BLaER1 (cell line): ENCODE data around the gene PCBD1.

ENCODE experiments used
- H3K27ac ChIP-seq: shearing (Covaris generic); formaldehyde crosslinking; 2 replicates; pipeline ENCODE4 v1.8.1; 2022
- H3K27me3 ChIP-seq: shearing (Covaris generic); formaldehyde crosslinking; 2 replicates; pipeline ENCODE4 v1.8.1; 2022
- H3K36me3 ChIP-seq: shearing (Covaris generic); formaldehyde crosslinking; 2 replicates; pipeline ENCODE4 v1.8.1; 2022
- H3K4me1 ChIP-seq: shearing (Covaris generic); formaldehyde crosslinking; 2 replicates; pipeline ENCODE4 v1.8.1; 2022
- H3K4me2 ChIP-seq: shearing (Covaris generic); formaldehyde crosslinking; 2 replicates; pipeline ENCODE4 v1.8.1; 2022
- H3K4me3 ChIP-seq: shearing (Covaris generic); formaldehyde crosslinking; 2 replicates; pipeline ENCODE4 v1.8.1; 2022
- H3K9ac ChIP-seq: shearing (Covaris generic); formaldehyde crosslinking; 2 replicates; pipeline ENCODE4 v1.8.1; 2022
- H3K9me3 ChIP-seq: shearing (Covaris generic); formaldehyde crosslinking; 2 replicates; pipeline ENCODE4 v1.8.1; 2022
- H4K20me1 ChIP-seq: shearing (Covaris generic); formaldehyde crosslinking; 2 replicates; pipeline ENCODE4 v1.8.1; 2022
- Cebpa-rat ChIP-seq: shearing (Covaris generic); IDR thresholded peaks from 2 replicates; pipeline ENCODE4 v1.8.1; 2022

The PCBD1 gene

GRCh38 chr10:70887804-70888800 is at the start of gene PCBD1:
PCBD1 (minus strand) TSS chr10:70888565; CDS start chr10:70888533, 32 bp downstream.
- Histone ChIP-seq H4K20me1 (no peaks in the 10 kb centered on the region), H3K27ac (peak within 1 kb of the TSS; percentile 89), H3K9me3 (no peaks in the 10 kb centered on the region), H3K4me2 (peak within 1 kb of the TSS; percentile 89), H3K36me3 (peaks cover 27% of the 10 kb centered on the region), H3K4me1 (peaks cover 37% of the 10 kb centered on the region), H3K27me3 (no peaks in the 10 kb centered on the region), H3K9ac (peak within 1 kb of the TSS; percentile 91), H3K4me3 (peak within 1 kb of the TSS; percentile 89)
- TF ChIP-seq Cebpa-rat, result no peak

GRCh38 chr10:70937661-70938060 is 49.3 kb upstream of the PCBD1 start:
- no peak for TF ChIP-seq Cebpa-rat
- no peaks in the 10 kb centered on the region for H3K9me3 ChIP-seq
- peaks cover 39% of the 10 kb centered on the region for H3K4me1 ChIP-seq
- no peak overlapping the region for H3K4me2 ChIP-seq
- H3K27me3 ChIP-seq, result no peaks in the 10 kb centered on the region
- H3K36me3 ChIP-seq, result no peaks in the 10 kb centered on the region
- H3K27ac ChIP-seq, result no peak overlapping the region
- H3K9ac ChIP-seq, result no peak overlapping the region
- H3K4me3 ChIP-seq, result no peak overlapping the region
- no peaks in the 10 kb centered on the region for H4K20me1 ChIP-seq

- no peak overlapping the region for H3K4me3 ChIP-seq
- H3K9me3 ChIP-seq, result no peaks in the 10 kb centered on the region
- no peaks in the 10 kb centered on the region for H4K20me1 ChIP-seq
- H3K9ac ChIP-seq, result no peak overlapping the region
- TF ChIP-seq Cebpa-rat, result no peak
- no peaks in the 10 kb centered on the region for H3K27me3 ChIP-seq
- peaks cover 36% of the 10 kb centered on the region for H3K4me1 ChIP-seq
- H3K27ac ChIP-seq, result 0 out of 2 replicates have a peak overlapping the region, but pooled peaks have one; percentile 31
- H3K36me3 ChIP-seq, result no peaks in the 10 kb centered on the region
- peak overlapping the region; percentile 65 for H3K4me2 ChIP-seq
Measured at GRCh38 chr10:70936111-70936510, 47.7 kb upstream of the PCBD1 start.

GRCh38 chr10:70935631-70936030 is 47.3 kb upstream of the PCBD1 start:
- H3K36me3 ChIP-seq, result no peaks in the 10 kb centered on the region
- no peaks in the 10 kb centered on the region for H3K27me3 ChIP-seq
- no peaks in the 10 kb centered on the region for H3K9me3 ChIP-seq
- TF ChIP-seq Cebpa-rat, result no peak
- H3K9ac ChIP-seq, result no peak overlapping the region
- H3K4me2 ChIP-seq, result peak overlapping the region; percentile 65
- no peak overlapping the region for H3K4me3 ChIP-seq
- H4K20me1 ChIP-seq, result no peaks in the 10 kb centered on the region
- 0 out of 2 replicates have a peak overlapping the region, but pooled peaks have one; percentile 31 for H3K27ac ChIP-seq
- peaks cover 34% of the 10 kb centered on the region for H3K4me1 ChIP-seq

- H3K9me3 ChIP-seq, result no peaks in the 10 kb centered on the region
- no peaks in the 10 kb centered on the region for H3K36me3 ChIP-seq
- peaks cover 34% of the 10 kb centered on the region for H3K4me1 ChIP-seq
- H4K20me1 ChIP-seq, result no peaks in the 10 kb centered on the region
- no peak overlapping the region for H3K9ac ChIP-seq
- H3K27ac ChIP-seq, result no peak overlapping the region
- peak overlapping the region; percentile 65; the same call in 1 of the 2 replicates for H3K4me2 ChIP-seq
- no peaks in the 10 kb centered on the region for H3K27me3 ChIP-seq
- no peak for TF ChIP-seq Cebpa-rat
- H3K4me3 ChIP-seq, result no peak overlapping the region
Measured at GRCh38 chr10:70935125-70935625, 46.8 kb upstream of the PCBD1 start.

GRCh38 chr10:70934701-70935100 is 46.3 kb upstream of the PCBD1 start:
- H3K9ac ChIP-seq, result no peak overlapping the region
- H3K4me1 ChIP-seq, result peaks cover 34% of the 10 kb centered on the region
- no peaks in the 10 kb centered on the region for H3K9me3 ChIP-seq
- no peak overlapping the region for H3K27ac ChIP-seq
- TF ChIP-seq Cebpa-rat, result no peak
- H3K36me3 ChIP-seq, result no peaks in the 10 kb centered on the region
- no peaks in the 10 kb centered on the region for H3K27me3 ChIP-seq
- no peaks in the 10 kb centered on the region for H4K20me1 ChIP-seq
- H3K4me3 ChIP-seq, result no peak overlapping the region
- H3K4me2 ChIP-seq, result peak overlapping the region; percentile 24; the same call in 1 of the 2 replicates

- H3K27ac ChIP-seq, result no peak overlapping the region
- no peak overlapping the region for H3K9ac ChIP-seq
- H3K27me3 ChIP-seq, result no peaks in the 10 kb centered on the region
- no peak for TF ChIP-seq Cebpa-rat
- no peak overlapping the region for H3K4me3 ChIP-seq
- peaks cover 40% of the 10 kb centered on the region for H3K4me1 ChIP-seq
- no peaks in the 10 kb centered on the region for H4K20me1 ChIP-seq
- no peak overlapping the region for H3K4me2 ChIP-seq
- no peaks in the 10 kb centered on the region for H3K9me3 ChIP-seq
- H3K36me3 ChIP-seq, result no peaks in the 10 kb centered on the region
Measured at GRCh38 chr10:70932392-70933196, 44.2 kb upstream of the PCBD1 start.

GRCh38 chr10:70931168-70931815 is 42.9 kb upstream of the PCBD1 start:
- Histone ChIP-seq H3K36me3 (no peaks in the 10 kb centered on the region), H3K4me3 (no peak overlapping the region), H4K20me1 (no peaks in the 10 kb centered on the region), H3K27ac (no peak overlapping the region), H3K4me2 (no peak overlapping the region), H3K4me1 (peaks cover 41% of the 10 kb centered on the region), H3K9me3 (no peaks in the 10 kb centered on the region), H3K9ac (no peak overlapping the region), H3K27me3 (no peaks in the 10 kb centered on the region)
- no peak for TF ChIP-seq Cebpa-rat

GRCh38 chr10:70930263-70931000 is 42.1 kb upstream of the PCBD1 start:
- no peak overlapping the region for H3K27ac ChIP-seq
- no peaks in the 10 kb centered on the region for H3K27me3 ChIP-seq
- H3K36me3 ChIP-seq, result no peaks in the 10 kb centered on the region
- no peaks in the 10 kb centered on the region for H4K20me1 ChIP-seq
- H3K9me3 ChIP-seq, result no peaks in the 10 kb centered on the region
- TF ChIP-seq Cebpa-rat, result no peak
- H3K4me3 ChIP-seq, result no peak overlapping the region
- peaks cover 33% of the 10 kb centered on the region for H3K4me1 ChIP-seq
- H3K9ac ChIP-seq, result no peak overlapping the region
- no peak overlapping the region for H3K4me2 ChIP-seq
